ENCODE data around the gene MDM2.

MDM2 gene

DNA sequence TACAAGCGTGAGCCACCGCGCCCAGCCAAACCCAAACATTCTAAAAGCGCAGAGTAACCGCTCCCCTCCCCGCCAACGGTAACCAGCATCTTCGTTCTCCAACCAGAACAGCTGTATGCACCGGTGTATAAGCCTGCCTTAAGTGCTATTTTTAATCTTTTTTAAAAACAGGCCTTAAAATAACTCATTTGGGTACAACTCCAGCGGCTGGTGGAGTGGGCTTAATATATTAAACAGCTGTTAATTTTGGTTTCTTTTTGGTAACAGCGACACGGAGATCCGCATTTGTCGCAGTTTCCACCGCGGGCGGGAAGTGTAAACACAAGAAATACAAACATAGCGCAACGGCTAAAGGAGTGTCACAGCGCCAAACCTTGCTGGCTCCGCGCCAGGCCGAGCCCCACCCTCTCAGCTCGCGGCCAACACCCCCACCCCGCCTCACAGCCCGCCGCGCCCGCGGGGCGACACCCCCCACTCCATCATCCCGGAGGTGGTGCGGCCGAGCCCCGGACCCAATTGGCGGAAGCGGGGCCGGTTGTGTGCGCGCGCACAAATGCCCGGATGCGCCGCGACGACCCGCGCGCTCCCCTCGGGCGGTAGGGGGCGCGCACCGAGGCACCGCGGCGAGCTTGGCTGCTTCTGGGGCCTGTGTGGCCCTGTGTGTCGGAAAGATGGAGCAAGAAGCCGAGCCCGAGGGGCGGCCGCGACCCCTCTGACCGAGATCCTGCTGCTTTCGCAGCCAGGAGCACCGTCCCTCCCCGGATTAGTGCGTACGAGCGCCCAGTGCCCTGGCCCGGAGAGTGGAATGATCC, at the start of gene MDM2:
MDM2 (plus strand) TSS at position 602 of the 812 bp plus-strand sequence. CDS start 301 bp downstream, outside the sequence.
- peak; percentile 95 for DNase-seq

DNA sequence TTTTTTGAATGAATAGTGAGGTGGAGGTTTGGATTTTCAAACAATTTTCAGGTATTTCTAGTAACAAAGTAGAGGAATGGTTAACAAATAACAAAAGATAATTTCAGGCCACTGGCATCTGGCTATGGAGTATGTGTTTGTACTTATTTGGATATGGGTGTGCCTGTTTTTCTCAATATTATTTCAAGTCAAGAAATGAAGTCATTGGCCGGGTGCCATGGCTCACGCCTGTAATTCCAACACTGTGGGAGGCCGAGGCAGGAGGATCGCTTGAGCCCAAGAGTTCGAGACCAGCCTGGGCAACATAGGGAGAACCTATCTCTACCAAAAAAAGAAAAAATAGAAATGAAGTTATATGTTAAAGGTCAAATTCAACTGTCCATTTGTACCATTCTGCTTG, 48.1 kb upstream of the MDM2 start:
- no peak for DNase-seq

DNA sequence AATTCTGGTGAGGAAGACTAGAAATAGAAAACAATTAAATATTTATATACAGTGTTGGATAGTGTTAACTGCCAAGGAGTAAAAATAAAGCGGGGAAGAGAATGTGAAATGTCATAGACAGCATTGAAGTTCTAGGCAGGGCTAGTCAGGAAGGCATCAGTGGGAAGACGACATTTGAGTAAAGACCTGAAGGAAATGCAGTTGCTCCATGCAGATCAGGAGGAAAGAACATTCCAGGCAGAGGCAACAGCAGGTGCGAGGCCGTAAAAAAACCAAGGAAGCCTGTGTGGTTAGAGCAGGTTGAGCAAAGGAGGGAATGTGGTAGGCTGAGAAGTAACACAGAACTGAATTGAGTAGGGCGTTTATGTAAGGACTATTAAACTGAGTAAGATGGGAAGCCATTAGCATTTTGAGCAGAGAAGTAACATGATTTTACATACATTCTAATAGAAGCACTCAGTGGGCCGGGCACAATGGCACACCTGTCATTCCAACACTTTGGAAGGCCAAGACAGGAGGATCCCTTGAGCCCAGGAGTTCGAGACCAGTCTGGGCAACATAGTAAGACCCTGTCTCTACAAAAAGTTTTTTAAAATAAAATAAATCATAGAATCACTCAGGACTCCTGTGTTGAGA, 47.1 kb upstream of the MDM2 start:
- no peak for DNase-seq

DNA sequence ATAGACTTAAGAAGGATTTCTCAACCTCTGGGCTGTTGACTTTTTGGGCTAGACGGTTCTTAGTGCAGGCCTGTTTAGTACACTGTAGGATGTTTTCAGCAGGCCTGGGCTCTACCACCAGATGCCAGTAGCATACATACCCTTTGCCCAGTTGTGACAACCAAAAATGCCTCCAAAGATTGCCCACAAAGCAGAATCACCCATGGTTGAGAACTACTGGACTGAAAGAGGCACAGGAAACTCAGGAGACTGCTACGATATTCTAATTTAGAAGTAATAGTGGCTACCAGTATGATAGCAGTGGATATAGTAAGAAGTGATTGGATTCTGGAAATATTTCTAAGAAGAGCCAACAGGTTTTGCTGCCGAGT, 46.5 kb upstream of the MDM2 start:
- no peak for DNase-seq

DNA sequence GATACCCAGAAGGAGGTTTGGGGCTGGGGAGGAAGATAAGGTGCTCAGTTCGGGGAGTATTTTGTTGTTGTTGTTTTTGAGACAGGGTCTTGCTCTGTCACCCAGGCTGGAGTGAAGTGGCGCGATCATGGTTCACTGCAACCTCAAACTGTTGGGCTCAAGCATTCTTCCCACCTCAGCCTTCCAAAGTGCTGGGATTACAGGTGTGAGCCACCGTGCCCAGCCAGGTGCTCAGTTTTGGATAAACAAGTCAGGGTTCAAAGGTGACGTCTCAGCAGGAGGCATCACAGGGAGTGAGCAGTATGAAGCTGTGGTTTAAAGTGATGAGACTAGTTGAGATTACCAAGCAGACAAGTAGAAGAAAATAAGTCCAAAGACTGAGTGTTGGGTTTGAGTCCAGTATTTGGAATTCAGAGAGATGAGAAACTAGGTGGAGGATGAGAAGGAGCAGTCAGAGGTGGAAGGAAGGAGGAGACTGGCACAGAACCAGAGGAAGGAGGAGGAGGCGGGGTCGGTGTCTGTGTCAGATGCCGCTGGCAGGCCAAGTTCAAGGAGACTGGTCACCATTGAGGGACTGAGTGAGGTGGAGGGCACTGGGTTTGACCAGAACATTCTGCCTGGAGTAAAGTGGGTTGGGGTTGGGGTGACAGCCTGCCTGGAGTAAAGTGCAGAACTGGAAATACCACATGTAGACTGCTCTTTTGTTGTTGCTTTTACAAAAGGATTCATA, 45.9 kb upstream of the MDM2 start:
- DNase-seq: no peak

DNA sequence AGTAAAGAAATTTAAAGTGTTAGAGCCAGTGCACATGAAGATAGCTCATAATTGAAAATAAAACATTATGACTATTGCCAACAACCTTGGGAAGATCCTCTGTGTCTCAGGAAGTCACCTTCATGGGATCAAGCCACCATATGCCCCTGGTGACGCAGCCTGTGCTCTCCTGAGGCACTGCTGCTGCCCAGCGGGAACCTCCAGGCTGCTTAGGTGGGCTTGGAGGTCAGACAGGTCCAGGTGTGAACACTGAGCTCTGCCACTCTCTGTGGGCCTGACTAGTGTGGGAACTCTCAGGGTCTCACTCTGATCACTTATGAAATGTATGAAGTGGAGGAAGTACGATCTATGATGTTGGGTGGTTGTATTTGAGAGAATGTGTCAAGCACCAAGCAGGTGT, 45.3 kb upstream of the MDM2 start:
- no peak for DNase-seq

DNA sequence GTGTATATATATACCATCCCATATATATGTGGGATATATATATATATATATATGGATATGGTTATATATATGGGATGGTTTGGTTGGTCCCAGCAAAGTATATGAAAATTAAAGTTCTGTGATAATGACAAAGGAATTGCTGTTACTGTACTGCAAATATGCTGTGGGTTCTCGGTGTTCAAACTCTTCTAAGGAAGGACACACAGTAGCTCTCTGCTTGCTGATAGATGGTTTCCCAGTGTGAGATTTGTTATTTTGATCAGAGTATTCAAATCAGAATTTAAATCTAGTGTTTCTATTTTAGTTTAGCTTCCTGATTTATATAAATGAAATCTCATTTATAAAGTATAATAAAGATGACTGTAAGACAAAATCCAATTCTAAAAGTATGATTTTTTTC, 42.3 kb upstream of the MDM2 start:
- no peak for DNase-seq

DNA sequence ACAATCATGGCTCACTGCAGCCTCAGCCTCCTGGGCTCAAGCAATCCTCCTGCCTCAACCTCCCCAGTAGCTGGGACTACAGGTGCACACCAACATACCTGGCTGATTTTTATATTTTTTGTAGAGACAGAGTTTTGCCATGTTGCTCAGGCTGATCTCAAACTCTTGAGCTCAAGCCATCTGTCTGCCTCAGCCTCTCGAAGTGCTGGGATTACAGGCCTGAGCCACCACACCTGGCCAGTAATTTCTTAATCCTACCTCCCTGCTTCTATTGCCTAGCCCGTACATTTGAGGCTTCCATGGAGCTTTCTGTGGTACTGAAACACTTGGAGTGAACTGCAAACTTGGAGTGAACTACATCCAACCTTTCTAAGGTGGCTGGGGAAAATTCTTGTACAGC, 41.3 kb upstream of the MDM2 start:
- no peak for DNase-seq

DNA sequence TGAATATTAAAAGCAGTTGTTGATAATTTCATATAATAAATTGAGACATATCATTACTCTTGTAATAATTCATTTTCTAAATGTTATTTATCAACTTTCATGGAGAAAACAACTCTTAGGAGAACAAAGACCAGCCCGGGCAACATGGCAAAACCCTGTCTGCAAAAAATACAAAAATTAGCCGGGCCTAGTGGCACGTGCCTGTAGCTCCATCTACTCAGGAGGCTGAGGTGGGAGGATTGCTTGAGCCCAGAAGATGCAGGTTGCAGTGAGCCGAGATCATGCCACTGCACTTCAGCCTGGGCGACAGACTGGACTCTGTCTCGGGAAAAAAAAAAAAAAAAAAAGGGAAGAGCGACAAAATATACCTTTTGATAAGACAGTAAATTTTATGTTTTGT, 40.8 kb upstream of the MDM2 start:
- DNase-seq: no peak

DNA sequence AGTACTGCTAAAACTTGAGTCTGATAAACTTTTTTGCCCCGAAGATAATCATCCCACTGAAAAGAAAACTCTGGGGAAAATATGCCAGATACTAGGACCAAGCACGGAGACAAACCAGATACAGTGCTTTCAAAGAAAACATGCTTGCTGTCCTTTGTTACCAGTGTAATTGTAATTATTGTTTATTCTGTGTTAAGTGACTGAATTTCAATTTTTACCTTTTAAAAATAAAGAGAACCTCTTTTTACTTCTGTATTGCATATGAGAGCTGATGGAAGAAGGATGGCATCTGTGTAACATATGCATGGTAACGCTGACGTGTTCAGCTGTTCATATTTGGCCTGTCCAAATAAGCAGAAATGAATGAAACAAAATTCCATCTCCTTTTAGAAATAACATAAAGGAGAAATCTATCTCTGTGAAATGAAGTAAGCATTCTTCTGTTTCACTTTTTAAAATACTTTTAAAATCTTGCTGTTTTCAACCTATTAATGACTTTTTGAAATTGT, 39.5 kb upstream of the MDM2 start:
- DNase-seq: no peak

DNA sequence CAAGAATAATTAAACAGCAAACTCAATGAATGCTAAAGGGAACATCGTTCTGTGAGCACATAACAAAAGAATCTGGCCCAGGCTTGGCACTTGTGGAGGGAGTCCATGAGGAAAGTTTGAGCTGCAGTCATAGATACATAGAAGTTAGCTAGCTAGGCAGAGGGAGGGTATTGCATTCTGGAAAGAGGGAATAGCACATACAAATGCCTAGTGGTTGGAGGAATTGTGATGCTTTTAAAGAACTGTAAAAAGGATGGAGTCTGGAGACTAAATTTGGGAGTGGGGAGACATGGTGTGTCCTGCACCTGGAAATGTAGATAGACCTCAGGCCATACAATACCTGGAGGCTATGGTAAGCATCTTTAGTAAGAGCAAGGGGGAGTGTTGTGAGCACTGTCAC, 38.0 kb upstream of the MDM2 start:
- DNase-seq: no peak

DNA sequence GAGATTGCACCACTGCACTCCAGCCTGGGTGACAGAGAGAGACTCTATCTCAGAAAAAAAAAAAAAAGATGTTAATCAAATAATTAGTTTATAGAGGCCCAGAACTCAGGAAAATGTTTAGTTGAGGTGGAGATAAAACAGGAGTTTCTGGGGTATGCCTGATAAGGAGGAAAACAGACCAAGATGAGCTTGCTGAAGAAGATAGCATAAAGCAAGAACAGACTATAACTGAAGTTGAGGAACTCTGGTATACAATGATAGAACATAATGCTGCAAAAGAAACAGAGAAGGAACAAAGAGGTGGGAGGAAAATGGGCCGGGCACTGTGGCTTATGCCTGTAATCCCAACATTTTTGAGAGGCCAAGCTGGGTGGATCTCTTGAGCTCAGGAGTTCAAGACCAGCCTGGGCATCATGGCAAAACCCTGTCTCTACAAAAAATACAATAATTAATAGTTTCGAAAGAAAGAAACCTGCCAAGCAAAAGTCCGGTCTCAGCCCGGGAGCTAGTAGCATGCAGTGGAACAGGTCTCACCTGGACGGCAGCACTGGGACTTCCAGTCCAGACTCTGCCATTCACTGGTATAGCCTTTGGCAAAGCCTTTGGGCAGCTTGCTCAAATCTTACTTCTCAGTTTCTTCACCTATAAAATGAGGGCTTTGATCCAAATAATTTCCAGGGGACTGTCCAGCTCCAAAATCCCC, 36.6 kb upstream of the MDM2 start:
- DNase-seq: no peak

DNA sequence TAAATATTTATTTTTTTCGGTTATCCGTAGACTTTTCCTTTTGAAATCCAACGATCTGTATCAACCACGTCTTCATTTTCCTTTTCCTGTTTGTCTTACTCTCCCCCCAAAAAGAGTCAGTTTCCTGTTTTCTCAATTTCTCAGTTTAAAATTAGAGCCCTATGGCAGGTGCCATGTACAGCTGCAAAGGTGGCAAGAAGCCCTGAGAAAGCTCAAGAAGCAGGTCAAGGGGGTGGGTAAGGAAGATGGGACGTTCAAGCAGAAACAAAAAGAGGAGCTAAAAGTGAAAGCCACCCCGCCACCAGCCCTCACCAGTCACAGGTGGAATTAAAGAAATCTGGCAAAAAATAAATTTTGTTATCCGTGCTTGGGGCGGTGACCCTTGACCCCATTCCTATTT, 35.3 kb upstream of the MDM2 start:
- no peak for DNase-seq

DNA sequence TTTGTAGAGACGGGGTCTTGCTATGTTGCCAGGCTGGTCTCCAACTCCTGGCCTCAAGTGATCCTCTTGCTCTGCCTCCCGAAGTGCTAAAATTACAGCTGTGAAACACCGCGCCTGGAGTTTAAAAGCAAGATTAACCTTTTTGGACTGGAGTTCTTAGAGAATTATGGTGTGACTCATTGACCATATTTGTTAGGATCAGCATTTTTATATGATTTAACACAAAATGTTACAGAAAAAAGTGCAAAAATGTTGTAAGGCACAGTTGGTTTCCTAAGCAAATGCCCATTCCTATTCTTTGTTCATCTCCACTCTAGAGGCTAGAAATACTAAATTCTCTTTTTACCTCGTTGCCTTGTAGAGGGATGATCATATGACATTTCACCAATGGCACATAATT, 34.4 kb upstream of the MDM2 start:
- DNase-seq: no peak

DNA sequence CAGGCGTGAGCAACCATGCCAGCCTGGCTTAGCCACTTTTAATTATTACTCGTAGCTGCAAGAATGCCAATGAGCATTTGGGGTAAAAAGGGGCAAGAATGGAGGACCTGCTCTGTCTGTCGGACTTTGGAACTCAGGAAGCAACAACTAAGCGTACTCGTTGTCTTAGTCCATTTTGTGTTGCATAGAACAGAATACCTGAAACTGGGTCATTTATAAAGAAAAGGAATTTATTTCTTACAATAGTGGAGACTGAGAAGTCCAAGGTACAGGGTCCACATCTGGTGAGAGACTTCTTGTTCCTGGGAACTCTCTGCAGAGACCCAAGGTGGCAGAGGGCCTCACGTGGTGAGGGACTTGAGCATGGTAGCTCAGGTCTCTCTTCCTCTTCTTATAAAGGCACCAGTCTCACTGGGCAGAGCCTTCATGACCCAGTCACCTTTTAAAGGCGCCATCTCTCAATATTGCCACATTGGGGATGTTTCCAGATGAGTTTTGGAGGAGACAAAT, 32.8 kb upstream of the MDM2 start:
- DNase-seq: no peak

DNA sequence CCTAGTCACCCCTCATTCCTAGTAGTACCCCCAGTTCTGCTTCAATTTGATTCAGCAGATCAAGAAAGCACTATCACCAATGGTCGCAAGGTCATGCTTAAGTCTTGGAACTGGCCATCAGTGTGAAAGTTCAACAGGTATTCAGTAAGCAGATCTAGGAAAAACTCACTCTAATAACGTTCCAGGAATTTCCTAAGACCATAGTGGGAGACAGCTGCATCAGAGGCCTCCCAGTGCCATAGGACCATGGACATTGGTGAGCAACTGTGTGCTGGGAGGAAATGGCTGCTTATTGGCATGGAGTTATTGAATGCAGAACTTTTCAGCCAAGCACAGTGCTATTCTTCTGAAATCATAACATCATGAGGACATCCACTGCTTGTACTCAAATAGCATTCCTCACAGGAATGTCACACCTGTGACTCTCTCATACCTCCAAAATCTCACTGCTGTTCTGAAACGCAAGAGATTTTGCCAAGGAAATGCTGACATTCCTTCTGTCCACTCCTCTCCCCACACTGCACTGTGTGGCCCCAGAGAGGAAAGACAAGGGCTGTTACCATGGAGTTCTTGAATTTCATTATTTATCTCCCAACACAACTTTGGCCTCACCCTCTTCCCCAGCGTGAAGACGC, 30.9 kb upstream of the MDM2 start:
- no peak for DNase-seq

DNA sequence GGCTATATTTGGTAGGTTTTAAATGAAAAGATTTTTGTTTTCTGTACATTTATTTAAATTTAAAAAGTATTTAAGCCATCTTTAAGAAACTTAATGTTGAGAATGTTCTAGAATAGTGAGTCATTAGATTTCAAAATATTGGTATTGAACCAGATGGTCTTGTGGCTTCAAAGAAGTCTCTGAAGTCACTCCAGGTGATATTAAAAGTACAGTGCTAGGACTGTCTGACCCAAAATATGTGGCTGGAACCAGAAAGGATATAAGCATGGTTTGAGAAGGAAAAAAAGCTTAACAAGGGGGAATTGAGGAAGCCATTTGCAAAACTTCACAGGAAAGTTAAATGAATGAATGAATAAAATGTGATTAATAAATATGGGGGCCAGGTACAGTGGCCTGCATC, 28.7 kb upstream of the MDM2 start:
- no peak for DNase-seq

DNA sequence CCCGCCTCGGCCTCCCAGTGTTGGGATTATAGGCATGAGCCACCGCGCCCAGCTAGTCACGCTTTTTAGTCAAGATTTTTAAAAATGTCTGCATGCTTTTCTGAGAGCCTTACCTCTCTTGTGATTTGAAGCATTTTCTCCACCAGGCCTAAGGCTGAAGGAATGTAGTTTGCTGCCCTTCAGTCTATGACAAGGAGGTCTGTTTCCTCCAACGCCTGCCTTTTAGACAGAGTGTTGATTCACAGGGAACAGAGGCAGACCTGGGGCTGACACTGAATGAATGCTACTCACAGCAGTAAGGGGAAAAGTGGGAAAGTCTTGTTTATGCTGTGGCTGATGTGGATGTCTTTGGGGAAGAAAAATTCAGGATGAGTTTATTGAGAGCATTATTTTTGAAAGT, 27.2 kb upstream of the MDM2 start:
- DNase-seq: no peak

DNA sequence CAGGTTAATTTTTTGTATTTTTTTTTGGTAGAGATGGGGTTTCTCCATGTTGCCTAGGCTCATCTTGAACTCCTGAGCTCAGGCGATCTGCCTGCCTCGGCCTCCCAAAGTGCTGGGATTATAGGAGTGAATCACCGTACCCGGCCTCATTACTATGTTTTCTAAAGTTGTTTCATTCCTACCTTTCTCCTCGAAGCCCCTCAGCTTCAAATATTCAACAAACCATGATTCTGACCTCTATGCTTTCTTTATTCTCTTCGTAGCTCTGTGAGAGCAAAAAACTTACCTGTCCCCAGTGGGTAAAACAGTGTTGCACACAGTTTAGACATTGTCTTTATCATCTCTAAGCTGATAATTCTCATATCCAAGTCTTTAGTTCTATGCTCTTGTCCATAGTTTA, 26.2 kb upstream of the MDM2 start:
- DNase-seq: no peak

DNA sequence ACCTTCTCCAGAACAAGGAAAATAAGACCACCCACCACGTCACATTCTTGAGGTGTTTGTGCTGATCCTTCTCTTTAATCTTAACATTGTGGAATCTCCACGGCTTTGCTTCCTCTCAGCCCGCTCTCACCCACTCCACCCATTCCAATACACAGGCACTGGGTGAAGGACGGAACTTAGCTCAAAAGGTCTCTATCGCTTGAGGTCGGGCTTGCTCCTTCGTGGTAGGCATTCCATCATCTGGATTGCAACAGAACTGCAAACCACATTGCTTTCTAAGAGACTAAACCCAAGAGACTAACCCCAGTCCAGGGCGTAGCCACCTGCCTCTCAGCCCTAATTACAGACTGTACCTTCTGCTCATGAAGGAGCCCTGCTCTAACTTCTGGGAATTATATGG, 24.0 kb upstream of the MDM2 start:
- DNase-seq: no peak

DNA sequence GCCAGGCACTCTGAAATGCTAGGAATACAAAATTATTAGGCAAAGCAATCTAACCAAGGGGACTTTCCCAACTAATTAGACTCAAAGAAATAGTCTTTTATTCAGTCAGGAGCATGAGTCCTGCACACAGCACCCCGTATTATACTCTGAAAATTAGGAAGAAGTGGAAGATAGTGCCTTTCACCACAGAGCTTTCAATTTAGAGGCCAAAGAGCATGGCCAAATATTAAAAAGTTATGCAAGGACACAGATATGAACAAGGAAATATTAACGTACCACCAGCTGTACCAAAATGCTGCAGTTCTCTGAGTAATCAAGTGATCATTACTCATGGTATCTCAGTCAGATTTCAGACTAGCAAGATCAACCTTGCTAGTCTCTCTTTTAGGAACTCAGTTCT, 22.6 kb upstream of the MDM2 start:
- no peak for DNase-seq

DNA sequence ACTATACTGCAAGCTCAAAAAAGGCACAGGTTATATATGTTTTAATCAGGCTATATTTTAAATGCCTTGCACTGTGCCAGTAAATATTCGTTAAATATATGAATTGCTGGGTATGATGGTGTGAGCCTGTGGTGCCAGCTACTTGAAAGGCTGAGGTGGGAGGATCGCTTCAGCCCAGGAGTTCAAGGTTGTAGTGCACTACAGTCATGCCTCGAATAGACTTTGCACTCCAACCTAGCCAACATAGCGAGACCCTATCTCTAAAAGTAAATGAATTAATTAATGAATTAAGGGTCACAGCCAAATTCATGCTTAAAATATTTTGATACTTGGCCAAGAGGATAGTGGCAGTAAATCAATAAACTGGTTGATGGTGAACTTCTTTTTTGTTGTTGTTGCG, 22.2 kb upstream of the MDM2 start:
- no peak for DNase-seq

DNA sequence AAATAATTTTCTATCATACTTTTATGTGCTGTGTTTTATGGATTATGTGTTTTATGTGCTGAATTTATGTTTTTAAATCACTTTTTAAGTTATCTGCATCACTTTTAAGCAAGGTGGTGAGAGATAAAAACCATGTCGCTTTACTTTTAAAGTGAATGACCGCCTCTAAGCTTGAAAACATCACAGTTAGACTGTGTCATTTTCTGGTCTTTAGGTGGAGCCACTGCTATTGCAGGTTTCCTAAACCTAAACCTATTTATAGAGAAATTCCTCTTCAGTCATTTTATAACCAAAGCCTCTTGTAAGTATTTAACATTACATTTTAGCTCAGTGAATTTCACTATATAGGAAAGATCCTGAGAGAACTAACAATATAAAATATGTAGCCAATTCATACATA, 21.0 kb upstream of the MDM2 start:
- DNase-seq: no peak
